ENCODE results near the gene MARF1.
"Not testable (repeated sequence)": the region's sequence is repeated elsewhere in the genome, so short reads cannot be mapped to it uniquely, and the experiment has no call there.

- TF ChIP-seq CTCF, POLR2A (IDR thresholded peaks at IDR 0.05): not testable (repeated sequence)
These were observed 12.6 kb upstream of the MARF1 start for GRCh38 chr16:15655561-15655960.
